H9 (cell line): Measurements from ENCODE around the gene THY1. TPM values are rescaled to one million over a fixed set of nuclear protein-coding genes. Genes with fewer than 3 reads are reported as not detected.

Experiments used
- DNase-seq: peaks from one replicate; pipeline ENCODE4 v3.0.0-alpha.2; 2017
- H2AFZ ChIP-seq: one replicate; pipeline ENCODE4 v1.6.1; 2013; ENCODE audit warnings: mild to moderate bottlenecking, low read length, control low read depth, moderate library complexity
- H2AK5ac ChIP-seq: 2 replicates; pipeline ENCODE4 v1.6.1; 2013; ENCODE audit warnings: low read length, control low read depth, mixed read lengths; ENCODE audit not compliant: insufficient read length
- H2BK120ac ChIP-seq: one replicate; pipeline ENCODE4 v1.6.1; 2013; ENCODE audit warnings: low read depth, mild to moderate bottlenecking, low read length, control low read depth, inconsistent platforms; ENCODE audit not compliant: poor library complexity, severe bottlenecking
- H2BK12ac ChIP-seq: 2 replicates; pipeline ENCODE4 v1.6.1; 2013; ENCODE audit warnings: low read length, control low read depth, mixed read lengths, low read depth; ENCODE audit not compliant: insufficient read length
- H2BK15ac ChIP-seq: 2 replicates; pipeline ENCODE4 v1.6.1; 2013; ENCODE audit warnings: low read depth, low read length, control low read depth
- H2BK20ac ChIP-seq: one replicate; pipeline ENCODE4 v1.6.1; 2013; ENCODE audit warnings: low read depth, mild to moderate bottlenecking, low read length, control low read depth, inconsistent platforms; ENCODE audit not compliant: poor library complexity, severe bottlenecking
- H2BK5ac ChIP-seq: 2 replicates; pipeline ENCODE4 v1.6.1; 2013; ENCODE audit warnings: low read length, control low read depth, mixed read lengths; ENCODE audit not compliant: insufficient read length
- H3K14ac ChIP-seq: 2 replicates; pipeline ENCODE4 v1.6.1; 2013; ENCODE audit warnings: low read length, control low read depth; ENCODE audit not compliant: insufficient read depth
- H3K18ac ChIP-seq: 2 replicates; pipeline ENCODE4 v1.6.1; 2013; ENCODE audit warnings: low read depth, mild to moderate bottlenecking, mixed read lengths, low read length, control low read depth; ENCODE audit not compliant: insufficient read length
- H3K23ac ChIP-seq: 2 replicates; pipeline ENCODE4 v1.6.1; 2013; ENCODE audit warnings: low read length, control low read depth, mixed read lengths, low read depth; ENCODE audit not compliant: insufficient read length
- H3K23me2 ChIP-seq: 2 replicates; pipeline ENCODE4 v1.6.1; 2013; ENCODE audit warnings: low read depth, mild to moderate bottlenecking, mixed read lengths, low read length, control low read depth; ENCODE audit not compliant: insufficient read length, poor library complexity, severe bottlenecking
- H3K27ac ChIP-seq: 2 replicates; pipeline ENCODE4 v1.5.1; 2013; ENCODE audit warnings: low read length, control low read depth, mixed read lengths, low read depth; ENCODE audit not compliant: insufficient read length
- H3K27me3 ChIP-seq: 2 replicates; pipeline ENCODE4 v1.6.1; 2013; ENCODE audit warnings: low read length, control low read depth, inconsistent platforms; ENCODE audit not compliant: insufficient read depth
- H3K4ac ChIP-seq: 2 replicates; pipeline ENCODE4 v1.6.1; 2013; ENCODE audit warnings: low read depth, mild to moderate bottlenecking, control low read depth, inconsistent platforms, low read length, moderate library complexity
- H3K4me1 ChIP-seq: 2 replicates; pipeline ENCODE4 v1.6.1; 2013; ENCODE audit warnings: low read length, control low read depth, inconsistent platforms; ENCODE audit not compliant: insufficient read depth
- H3K4me2 ChIP-seq: 2 replicates; pipeline ENCODE4 v1.6.1; 2013; ENCODE audit warnings: low read length, control low read depth, mixed read lengths; ENCODE audit not compliant: insufficient read length, insufficient read depth
- H3K56ac ChIP-seq: 2 replicates; pipeline ENCODE4 v1.6.1; 2013; ENCODE audit warnings: low read depth, mild to moderate bottlenecking, mixed read lengths, low read length, control low read depth; ENCODE audit not compliant: insufficient read length
- H3K79me1 ChIP-seq: 2 replicates; pipeline ENCODE4 v1.6.1; 2013; ENCODE audit warnings: low read depth, mild to moderate bottlenecking, moderate library complexity, low read length, control low read depth, inconsistent platforms; ENCODE audit not compliant: insufficient read depth, poor library complexity, severe bottlenecking
- H3K79me2 ChIP-seq: 2 replicates; pipeline ENCODE4 v1.6.1; 2013; ENCODE audit warnings: low read length, control low read depth, inconsistent platforms; ENCODE audit not compliant: insufficient read depth
- H3K9ac ChIP-seq: 2 replicates; pipeline ENCODE4 v1.6.1; 2013; ENCODE audit warnings: low read length, control low read depth, mixed read lengths; ENCODE audit not compliant: insufficient read length; ENCODE audit errors: extremely low read depth
- H3K9me3 ChIP-seq: one replicate; pipeline ENCODE4 v1.6.1; 2013; ENCODE audit warnings: low read depth, low read length, inconsistent platforms; ENCODE audit not compliant: control insufficient read depth
- H3T11ph ChIP-seq: one replicate; pipeline ENCODE4 v1.6.1; 2013; ENCODE audit warnings: mild to moderate bottlenecking, low read length, control low read depth, inconsistent platforms
- H4K20me1 ChIP-seq: one replicate; pipeline ENCODE4 v1.6.1; 2013; ENCODE audit not compliant: control insufficient read depth, insufficient read length, insufficient read depth
- H4K5ac ChIP-seq: 2 replicates; pipeline ENCODE4 v1.6.1; 2013; ENCODE audit warnings: low read depth, mild to moderate bottlenecking, mixed read lengths, low read length, control low read depth; ENCODE audit not compliant: insufficient read length
- H4K8ac ChIP-seq: replicated peaks from 2 replicates; pipeline ENCODE4 v1.6.1; 2013; ENCODE audit warnings: low read length, control low read depth, mixed read lengths, low read depth; ENCODE audit not compliant: insufficient read length
- H4K91ac ChIP-seq: 2 replicates; pipeline ENCODE4 v1.6.1; 2013; ENCODE audit warnings: low read depth, mild to moderate bottlenecking, moderate library complexity, mixed read lengths, low read length, control low read depth; ENCODE audit not compliant: insufficient read length
- H3K27ac Mint-ChIP-seq, 3 experiments: 2 replicates in 2 of 3; 3 replicates in 1 of 3; pipeline ENCODE4 v1.8.0; 2020 to 2021; ENCODE audit warnings: mixed read lengths in 3 of 3, mild to moderate bottlenecking in 1 of 3, moderate library complexity in 1 of 3
- H3K27me3 Mint-ChIP-seq: 2 replicates; pipeline ENCODE4 v1.8.0; 2021; ENCODE audit warnings: low read depth, mild to moderate bottlenecking, moderate library complexity, mixed read lengths
- H3K36me3 Mint-ChIP-seq, 3 experiments: 2 replicates in 2 of 3; 3 replicates in 1 of 3; pipeline ENCODE4 v1.8.0; 2020 to 2021; ENCODE audit warnings: low read depth in 3 of 3, mixed read lengths in 3 of 3; ENCODE audit not compliant: insufficient read depth in 1 of 3
- H3K4me1 Mint-ChIP-seq, 2 experiments: 2 replicates each; pipeline ENCODE4 v1.8.0; 2020; ENCODE audit warnings: mixed read lengths in 2 of 2
- H3K4me3 Mint-ChIP-seq, 2 experiments: 2 replicates in 1 of 2; 3 replicates in 1 of 2; pipeline ENCODE4 v1.8.0; 2020 to 2021; ENCODE audit warnings: mild to moderate bottlenecking in 2 of 2, mixed read lengths in 2 of 2, moderate library complexity in 1 of 2
- H3K9me3 Mint-ChIP-seq, 2 experiments: 2 replicates in 1 of 2; 3 replicates in 1 of 2; pipeline ENCODE4 v1.8.0; 2020; ENCODE audit warnings: mild to moderate bottlenecking in 2 of 2, mixed read lengths in 2 of 2, moderate library complexity in 1 of 2
- WGBS: extraction: QIAGEN DNeasy Blood & Tissue Kit; methylation state at CpG from one replicate; pipeline ENCODE4 v1.1.7; 2013; ENCODE audit warnings: missing lambda C conversion rate, low lambda C conversion rate, mixed read lengths; ENCODE audit not compliant: insufficient read length; ENCODE audit errors: extremely low coverage; 5-methylcytosine and 5-hydroxymethylcytosine counted together
- total RNA-seq: library from RNA; stranded (reverse); gene quantifications from 2 replicates; pipeline ENCODE4 v1.2.1, GENCODE V29; 2021
- TF ChIP-seq, protein P1 (sequence below): fragments of 200-600 bp; sonication (generic); conservative IDR thresholded peaks from 3 replicates; pipeline ENCODE4 v1.8.0; 2021; ENCODE audit warnings: antibody characterized with exemption, mild to moderate bottlenecking

THY1 gene
- total RNA-seq, 1 experiment from 2014 or later, result 176 TPM

DNA sequence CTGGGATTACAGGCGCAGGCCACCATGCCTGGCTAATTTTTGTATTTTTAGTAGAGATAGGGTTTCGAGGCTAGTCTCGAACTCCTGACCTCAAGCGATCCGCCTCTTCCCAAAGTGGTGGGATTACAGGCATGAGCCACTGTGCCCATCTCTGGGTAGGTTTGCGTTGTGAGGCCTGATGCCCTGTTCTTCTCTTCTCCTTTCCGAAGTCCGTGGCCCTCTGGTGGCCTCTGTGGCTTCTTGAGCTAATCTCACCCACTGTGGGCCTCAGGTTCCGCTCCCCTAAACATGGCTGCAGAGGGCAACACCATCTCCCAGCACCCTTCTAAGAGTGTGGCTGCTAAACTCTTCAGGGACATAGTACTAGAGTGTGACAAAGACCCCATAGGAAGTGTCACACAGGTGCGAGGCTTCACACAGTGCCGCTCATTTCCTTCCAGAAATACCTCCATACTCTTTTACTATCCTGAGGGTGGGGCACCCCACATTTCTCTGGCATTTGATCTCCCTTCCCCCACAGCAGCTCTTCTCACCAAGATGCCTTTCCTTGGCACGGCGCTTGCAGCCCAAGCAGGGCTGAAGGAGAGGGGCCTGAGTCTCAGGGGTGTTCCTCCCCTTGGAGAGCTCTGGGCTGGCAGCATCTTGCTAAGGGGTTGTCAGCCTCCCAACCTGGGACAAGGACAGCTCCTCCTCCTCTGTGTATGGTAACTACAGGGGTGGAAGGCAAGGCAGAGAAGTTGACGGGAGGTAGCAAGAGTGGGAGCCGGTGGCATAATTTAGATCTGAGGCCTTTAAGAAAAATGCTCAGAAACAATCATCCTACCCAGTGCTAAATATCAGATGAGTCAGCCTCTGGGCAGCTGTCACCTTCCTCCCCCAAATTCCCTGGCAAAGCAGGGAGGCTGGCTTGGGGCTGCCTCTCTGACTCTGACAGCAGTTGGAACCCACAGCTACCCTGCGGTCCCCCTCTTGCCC lies 6.1 kb downstream of the THY1 start:
- Histone ChIP-seq H4K5ac (no peak overlapping the region), H2AK5ac (no peak overlapping the region), H2BK120ac (no peak overlapping the region), H3K4me2 (no peak overlapping the region), H3K56ac (no peak overlapping the region), H2BK5ac (no peak overlapping the region), H3K79me1 (no peaks in the 10 kb centered on the region), H3K9me3 (no peaks in the 10 kb centered on the region), H4K91ac (no peak overlapping the region), H3K14ac (no peak overlapping the region; the same call in 1 of the 2 replicates), H4K8ac (no peak overlapping the region), H3K23me2 (peaks cover 3% of the 10 kb centered on the region), H3K4me1 (peaks cover 9% of the 10 kb centered on the region; the same call in 1 of the 2 replicates), H3K79me2 (no peaks in the 10 kb centered on the region; the same call in 1 of the 2 replicates), H4K20me1 (peaks cover 2% of the 10 kb centered on the region), H2BK12ac (no peak overlapping the region), H3T11ph (no peak overlapping the region), H3K4ac (no peak overlapping the region), H3K27me3 (no peaks in the 10 kb centered on the region), H3K23ac (no peak overlapping the region), H2BK15ac (no peak overlapping the region), H3K27ac (no peak overlapping the region), H3K9ac (no peak overlapping the region), H2BK20ac (no peak overlapping the region), H3K18ac (no peak overlapping the region), H2AFZ (no peak overlapping the region)
- peak; percentile 63 for DNase-seq
- TF ChIP-seq, protein P1, sequence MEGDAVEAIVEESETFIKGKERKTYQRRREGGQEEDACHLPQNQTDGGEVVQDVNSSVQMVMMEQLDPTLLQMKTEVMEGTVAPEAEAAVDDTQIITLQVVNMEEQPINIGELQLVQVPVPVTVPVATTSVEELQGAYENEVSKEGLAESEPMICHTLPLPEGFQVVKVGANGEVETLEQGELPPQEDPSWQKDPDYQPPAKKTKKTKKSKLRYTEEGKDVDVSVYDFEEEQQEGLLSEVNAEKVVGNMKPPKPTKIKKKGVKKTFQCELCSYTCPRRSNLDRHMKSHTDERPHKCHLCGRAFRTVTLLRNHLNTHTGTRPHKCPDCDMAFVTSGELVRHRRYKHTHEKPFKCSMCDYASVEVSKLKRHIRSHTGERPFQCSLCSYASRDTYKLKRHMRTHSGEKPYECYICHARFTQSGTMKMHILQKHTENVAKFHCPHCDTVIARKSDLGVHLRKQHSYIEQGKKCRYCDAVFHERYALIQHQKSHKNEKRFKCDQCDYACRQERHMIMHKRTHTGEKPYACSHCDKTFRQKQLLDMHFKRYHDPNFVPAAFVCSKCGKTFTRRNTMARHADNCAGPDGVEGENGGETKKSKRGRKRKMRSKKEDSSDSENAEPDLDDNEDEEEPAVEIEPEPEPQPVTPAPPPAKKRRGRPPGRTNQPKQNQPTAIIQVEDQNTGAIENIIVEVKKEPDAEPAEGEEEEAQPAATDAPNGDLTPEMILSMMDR, result peak; percentile 24; the same call in 1 of the 3 replicates
- Mint-ChIP-seq H3K27me3 (no peaks in the 10 kb centered on the region; the same call in none of the 2 replicates), H3K4me3 (no peak overlapping the region; a peak in 1 of 5 replicates), H3K36me3 (peaks cover 33 to 44% (median 34%) of the 10 kb centered on the region in 3 experiments), H3K9me3 (no peaks in the 10 kb centered on the region; a peak in 3 of 5 replicates), H3K4me1 (peaks cover 32 to 35% of the 10 kb centered on the region in 2 experiments), H3K27ac (peak overlapping the region; percentile 75 to 82 (median 77); a peak in 3 of 7 replicates)
- no CpG with 5 or more reads among the region's 16 CpGs for WGBS
